IMR-90 (cell line): ENCODE data around the gene RNF103. TPM values are rescaled to one million over a fixed set of nuclear protein-coding genes. Genes with fewer than 3 reads are reported as not detected.

ENCODE experiments used
- ATAC-seq: fragments of 200-7000 bp; cut with Tn5 transposase; 2 replicates; pipeline ENCODE4 v1.9.1; 2020; ENCODE audit warnings: low read depth, mild to moderate bottlenecking, moderate library complexity
- BruUV-seq: library from RNA; stranded (reverse); fragments of 400-500 nt; replicated peaks from 2 replicates; lab custom pipeline; 2021; lab: Mats Ljungman, UMichigan
- CTCF ChIA-PET: fragments of 300-600 bp; formaldehyde crosslinking; extraction: SDS; loops from one replicate; lab custom pipeline; 2021; ENCODE audit warnings: antibody characterized with exemption; lab: Yijun Ruan, JAX
- POLR2A ChIA-PET: fragments of 300-600 bp; sonication (Branson Sonifier 250); formaldehyde crosslinking; loops from one replicate; lab custom pipeline; 2022; ENCODE audit warnings: antibody characterized with exemption; ENCODE audit not compliant: unreplicated experiment; lab: Charles Lee
- DNase-seq: peaks from one replicate; pipeline ENCODE4 v3.0.0; 2013
- H2AFZ ChIP-seq: replicated peaks from 2 replicates; pipeline ENCODE3; 2013; ENCODE audit warnings: low read length, mild to moderate bottlenecking; ENCODE audit not compliant: poor library complexity
- H2AK5ac ChIP-seq: 2 replicates; pipeline ENCODE4 v1.6.1; 2013; ENCODE audit warnings: low read depth, low read length, inconsistent platforms
- H2AK9ac ChIP-seq: replicated peaks from 2 replicates; pipeline ENCODE3; 2013; ENCODE audit warnings: mild to moderate bottlenecking, low read depth, low read length, moderate library complexity; ENCODE audit not compliant: poor library complexity
- H2BK120ac ChIP-seq: 2 replicates; pipeline ENCODE4 v1.6.1; 2013; ENCODE audit warnings: low read depth, low read length, inconsistent platforms
- H2BK15ac ChIP-seq: 3 replicates; pipeline ENCODE4 v1.6.1; 2013; ENCODE audit warnings: low read depth, low read length, inconsistent platforms
- H2BK20ac ChIP-seq: 2 replicates; pipeline ENCODE4 v1.6.1; 2013; ENCODE audit warnings: low read depth, mild to moderate bottlenecking, inconsistent platforms, low read length, moderate library complexity
- H2BK5ac ChIP-seq: 2 replicates; pipeline ENCODE4 v1.6.1; 2013; ENCODE audit warnings: mild to moderate bottlenecking, low read depth, low read length, inconsistent platforms; ENCODE audit not compliant: poor library complexity, severe bottlenecking
- H3K14ac ChIP-seq: replicated peaks from 2 replicates; pipeline ENCODE4 v1.6.1; 2013; ENCODE audit warnings: low read depth, low read length, inconsistent platforms
- H3K18ac ChIP-seq: 2 replicates; pipeline ENCODE4 v1.6.1; 2013; ENCODE audit warnings: low read depth, low read length, control low read depth
- H3K23ac ChIP-seq: 2 replicates; pipeline ENCODE4 v1.6.1; 2013; ENCODE audit warnings: low read depth, low read length, inconsistent platforms
- H3K27ac ChIP-seq: 2 replicates; pipeline ENCODE4 v1.5.1; 2013; ENCODE audit warnings: mild to moderate bottlenecking, control low read depth, low read length; ENCODE audit not compliant: insufficient read depth
- H3K27me3 ChIP-seq: 2 replicates; pipeline ENCODE4 v1.6.1; 2013; ENCODE audit warnings: low read length; ENCODE audit not compliant: control insufficient read depth, insufficient read depth
- H3K36me3 ChIP-seq: 2 replicates; pipeline ENCODE4 v1.6.1; 2013; ENCODE audit warnings: low read length, mixed read lengths; ENCODE audit not compliant: control insufficient read depth, insufficient read depth
- H3K4ac ChIP-seq: 2 replicates; pipeline ENCODE4 v1.6.1; 2013; ENCODE audit warnings: low read depth, low read length, inconsistent platforms
- H3K4me1 ChIP-seq: 2 replicates; pipeline ENCODE4 v1.6.1; 2013; ENCODE audit warnings: low read length, mixed read lengths; ENCODE audit not compliant: control insufficient read depth, insufficient read depth
- H3K4me2 ChIP-seq: 2 replicates; pipeline ENCODE4 v1.6.1; 2013; ENCODE audit warnings: low read depth, mild to moderate bottlenecking, control low read depth, low read length, moderate library complexity
- H3K4me3 ChIP-seq: 2 replicates; pipeline ENCODE4 v1.5.1; 2013; ENCODE audit warnings: low read depth, mild to moderate bottlenecking, control low read depth, low read length, moderate library complexity; ENCODE audit not compliant: insufficient read depth
- H3K56ac ChIP-seq: 2 replicates; pipeline ENCODE4 v1.6.1; 2013; ENCODE audit warnings: low read length, inconsistent platforms; ENCODE audit not compliant: insufficient read depth; ENCODE audit errors: extremely low read depth
- H3K79me1 ChIP-seq, 2 experiments: 2 replicates each; pipeline ENCODE4 v1.6.1; 2013; ENCODE audit warnings: low read length in 2 of 2, inconsistent platforms in 1 of 2, low read depth in 1 of 2
- H3K9ac ChIP-seq: 2 replicates; pipeline ENCODE4 v1.6.1; 2013; ENCODE audit warnings: low read depth, low read length, control low read depth
- H3K9me1 ChIP-seq: 2 replicates; pipeline ENCODE4 v1.6.1; 2013; ENCODE audit warnings: low read length, inconsistent platforms; ENCODE audit not compliant: insufficient read depth
- H3K9me3 ChIP-seq: 2 replicates; pipeline ENCODE4 v1.6.1; 2013; ENCODE audit warnings: low read length; ENCODE audit not compliant: control insufficient read depth, insufficient read depth
- H4K20me1 ChIP-seq: 2 replicates; pipeline ENCODE4 v1.6.1; 2013; ENCODE audit warnings: low read length, inconsistent platforms; ENCODE audit not compliant: insufficient read depth
- H4K5ac ChIP-seq: 2 replicates; pipeline ENCODE4 v1.6.1; 2013; ENCODE audit warnings: mild to moderate bottlenecking, low read depth, low read length, control low read depth
- H4K8ac ChIP-seq, 2 experiments: 2 replicates each; pipeline ENCODE4 v1.6.1; 2013; ENCODE audit warnings: low read depth in 2 of 2, low read length in 2 of 2, control low read depth in 1 of 2, inconsistent platforms in 1 of 2
- H4K91ac ChIP-seq: 2 replicates; pipeline ENCODE4 v1.6.1; 2013; ENCODE audit warnings: low read depth, low read length, inconsistent platforms; ENCODE audit not compliant: insufficient read depth
- BHLHE40 ChIP-seq: fragments of 150-350 bp; IDR thresholded peaks from 2 replicates; pipeline ENCODE4 v1.6.1; 2016; ENCODE audit warnings: mild to moderate bottlenecking, low read depth, low read length
- CEBPB ChIP-seq: IDR thresholded peaks from 2 replicates; pipeline ENCODE4 v1.6.1; 2012; ENCODE audit warnings: low read depth, low read length, improper control_type of control experiment
- CTCF ChIP-seq: conservative IDR thresholded peaks from 2 replicates; pipeline ENCODE4 v1.5.1; 2012; ENCODE audit warnings: mild to moderate bottlenecking, low read depth, low read length, improper control_type of control experiment
- ELK1 ChIP-seq: fragments of 150-350 bp; IDR thresholded peaks from 2 replicates; pipeline ENCODE4 v1.6.1; 2016; ENCODE audit warnings: low read depth, mild to moderate bottlenecking, low read length, moderate library complexity, borderline replicate concordance
- FOS ChIP-seq: fragments of 150-350 bp; IDR thresholded peaks from 2 replicates; pipeline ENCODE4 v1.6.1; 2016; ENCODE audit warnings: low read depth, low read length
- MAFK ChIP-seq: IDR thresholded peaks from 2 replicates; pipeline ENCODE4 v1.6.1; 2012; ENCODE audit warnings: low read depth, low read length, improper control_type of control experiment
- MAZ ChIP-seq: IDR thresholded peaks from 2 replicates; pipeline ENCODE4 v1.6.1; 2012; ENCODE audit warnings: low read depth, mild to moderate bottlenecking, low read length, improper control_type of control experiment, moderate library complexity, borderline replicate concordance
- NFE2L2 ChIP-seq: fragments of 150-350 bp; IDR thresholded peaks from 2 replicates; pipeline ENCODE4 v1.6.1; 2016; ENCODE audit warnings: low read depth, mild to moderate bottlenecking, low read length
- POLR2A ChIP-seq: IDR thresholded peaks from 2 replicates; pipeline ENCODE4 v1.6.1; 2012; ENCODE audit warnings: mild to moderate bottlenecking, low read depth, low read length
- RCOR1 ChIP-seq: IDR thresholded peaks from 2 replicates; pipeline ENCODE4 v1.6.1; 2012; ENCODE audit warnings: mild to moderate bottlenecking, low read length, improper control_type of control experiment; ENCODE audit not compliant: insufficient replicate concordance
- WGBS, 2 experiments: methylation state at CpG; one replicate each; pipeline versions ENCODE4 v1.1.5 to v1.1.7; 2013; ENCODE audit warnings: missing lambda C conversion rate in 2 of 2; ENCODE audit not compliant: insufficient read length in 1 of 2; ENCODE audit errors: extremely low coverage in 2 of 2; 5-methylcytosine and 5-hydroxymethylcytosine counted together
- dilution Hi-C: fragments of 300-500 bp; cut with HindIII; formaldehyde crosslinking; loops from one replicate; pipeline ENCODE4 v1.14.3; 2018; ENCODE audit warnings: low sequenced_read_pairs; ENCODE audit not compliant: unreplicated experiment
- in situ Hi-C: fragments of 300-500 bp; cut with MboI; formaldehyde crosslinking; loops from 3 replicates; pipeline ENCODE4 v1.14.3; 2019; ENCODE audit warnings: low sequenced_read_pairs, inconsistent platforms, mixed read lengths
- intact Hi-C: fragments of 100-400 bp; cut with micrococcal nuclease; formaldehyde crosslinking; loops from 2 replicates; pipeline ENCODE4 v1.10.0; 2022
- polyA plus RNA-seq, 3 experiments: library from polyadenylated mRNA; depleted of rRNA; stranded (reverse); fragments of >200 nt; gene quantifications; 2 replicates each; pipeline ENCODE4 v1.2.3, GENCODE V29; 2012; ENCODE audit warnings: low replicate concordance in 1 of 3
- total RNA-seq: library from RNA; depleted of rRNA; stranded (reverse); fragments of >200 nt; gene quantifications from 2 replicates; pipeline ENCODE4 v1.2.3, GENCODE V29; 2012
- TF ChIP-seq, protein P1 (sequence below): fragments of 150-350 bp; IDR thresholded peaks from 2 replicates; pipeline ENCODE4 v1.6.1; 2017; ENCODE audit warnings: mild to moderate bottlenecking, antibody characterized with exemption, low read length, low read depth

Gene RNF103
- total and polyA plus RNA-seq, 2 of the 4 experiments (the other 2 are of a cell fraction), result 5.6 to 7.2 TPM

- H4K91ac ChIP-seq, result no peak overlapping the region
- no peaks in the 10 kb centered on the region for H3K4me1 ChIP-seq
- no peak overlapping the region for H3K4me3 ChIP-seq
- CTCF ChIA-PET, result no interaction called here
- no peak overlapping the region for H2AFZ ChIP-seq
- in situ Hi-C loops (no loop called here), dilution Hi-C loops (no loop called here), intact Hi-C loops (no loop called here)
- no peak overlapping the region for H2AK5ac ChIP-seq
- no peak overlapping the region for H2AK9ac ChIP-seq
- no peak overlapping the region for H4K8ac ChIP-seq
- no peaks in the 10 kb centered on the region for H3K79me1 ChIP-seq
- BruUV-seq, result no TSS peak
- no peak overlapping the region for H3K14ac ChIP-seq
- H3K4me2 ChIP-seq, result no peak overlapping the region
- no peak overlapping the region for H2BK20ac ChIP-seq
- H3K36me3 ChIP-seq, result no peaks in the 10 kb centered on the region
- no peak overlapping the region for H3K56ac ChIP-seq
- TF ChIP-seq MAFK, result no peak
- TF ChIP-seq BHLHE40, result no peak
- no peak for TF ChIP-seq POLR2A
- no peak for TF ChIP-seq CTCF
- TF ChIP-seq MAZ, result no peak
- no peak for TF ChIP-seq FOS
- no peak for TF ChIP-seq CEBPB
- TF ChIP-seq, protein P1, sequence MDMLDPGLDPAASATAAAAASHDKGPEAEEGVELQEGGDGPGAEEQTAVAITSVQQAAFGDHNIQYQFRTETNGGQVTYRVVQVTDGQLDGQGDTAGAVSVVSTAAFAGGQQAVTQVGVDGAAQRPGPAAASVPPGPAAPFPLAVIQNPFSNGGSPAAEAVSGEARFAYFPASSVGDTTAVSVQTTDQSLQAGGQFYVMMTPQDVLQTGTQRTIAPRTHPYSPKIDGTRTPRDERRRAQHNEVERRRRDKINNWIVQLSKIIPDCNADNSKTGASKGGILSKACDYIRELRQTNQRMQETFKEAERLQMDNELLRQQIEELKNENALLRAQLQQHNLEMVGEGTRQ, result no peak
- TF ChIP-seq NFE2L2, result no peak
- no peak for TF ChIP-seq RCOR1
- no peak for TF ChIP-seq ELK1
- ATAC-seq, result no peak
- no peaks in the 10 kb centered on the region for H3K9me1 ChIP-seq
- no peak overlapping the region for H3K18ac ChIP-seq
- H2BK15ac ChIP-seq, result no peak overlapping the region
- WGBS, 2 experiments, result 83% methylated on average over 1 of the region's 2 CpGs; no CpG with 5 or more reads in 1 of the 2 experiments
- no peak overlapping the region for H3K23ac ChIP-seq
- H3K9ac ChIP-seq, result no peak overlapping the region
- H4K5ac ChIP-seq, result no peak overlapping the region
- POLR2A ChIA-PET, result interaction anchor here (0.6 kb wide), 1 partner anchor 26 kb away, joined by 3 read pairs; no protein-coding TSS in a partner anchor
- DNase-seq, result no peak
- H3K9me3 ChIP-seq, result no peaks in the 10 kb centered on the region
- H4K20me1 ChIP-seq, result no peaks in the 10 kb centered on the region
- no peak overlapping the region for H2BK5ac ChIP-seq
- no peak overlapping the region for H2BK120ac ChIP-seq
- H3K27me3 ChIP-seq, result no peaks in the 10 kb centered on the region
- H3K27ac ChIP-seq, result no peak overlapping the region
- no peak overlapping the region for H3K4ac ChIP-seq
Observed at GRCh38 chr2:86596118-86596517, 27.5 kb downstream of the RNF103 start.
